Neural progenitor cell (in vitro differentiated cells): ENCODE measurements around the gene CYP8B1. TPM values are rescaled to one million over a fixed set of nuclear protein-coding genes. Genes with fewer than 3 reads are reported as not detected.
"Not testable (repeated sequence)": the region's sequence is repeated elsewhere in the genome, so short reads cannot be mapped to it uniquely, and the experiment has no call there.

ENCODE experiments used
- DNase-seq: peaks from one replicate; pipeline ENCODE4 v3.0.0-alpha.2; 2016; ENCODE audit warnings: low spot score
- H2AFZ ChIP-seq: fragments of 200-600 bp; sonication (generic); replicated peaks from 2 replicates; pipeline ENCODE4 v1.6.1; 2016; ENCODE audit warnings: antibody characterized with exemption
- H3F3A ChIP-seq: fragments of 200-600 bp; sonication (generic); 2 replicates; pipeline ENCODE4 v1.6.1; 2016; ENCODE audit warnings: antibody characterized with exemption, low read depth
- H3K27ac ChIP-seq: fragments of 200-600 bp; sonication (generic); 2 replicates; pipeline ENCODE4 v1.5.1; 2016; ENCODE audit warnings: mild to moderate bottlenecking
- H3K27me3 ChIP-seq: fragments of 200-600 bp; sonication (generic); 2 replicates; pipeline ENCODE4 v1.6.1; 2016; ENCODE audit warnings: mild to moderate bottlenecking, moderate library complexity
- H3K36me3 ChIP-seq: fragments of 200-600 bp; sonication (generic); 2 replicates; pipeline ENCODE4 v1.5.1; 2016
- H3K4me1 ChIP-seq: fragments of 200-600 bp; sonication (generic); 2 replicates; pipeline ENCODE4 v1.6.1; 2016; ENCODE audit warnings: mixed run types
- H3K4me2 ChIP-seq: fragments of 200-600 bp; sonication (generic); 2 replicates; pipeline ENCODE4 v1.6.1; 2016
- H3K4me3 ChIP-seq: fragments of 200-600 bp; sonication (generic); 2 replicates; pipeline ENCODE4 v1.5.1; 2016
- H3K79me2 ChIP-seq: fragments of 200-600 bp; sonication (generic); 2 replicates; pipeline ENCODE4 v1.6.1; 2016; ENCODE audit warnings: low read depth
- H3K9ac ChIP-seq: fragments of 200-600 bp; sonication (generic); 2 replicates; pipeline ENCODE4 v1.6.1; 2016
- H3K9me3 ChIP-seq: fragments of 200-600 bp; sonication (generic); 2 replicates; pipeline ENCODE4 v1.5.1; 2016; ENCODE audit warnings: low read depth
- H4K20me1 ChIP-seq: fragments of 200-600 bp; sonication (generic); 2 replicates; pipeline ENCODE4 v1.6.1; 2016; ENCODE audit warnings: low read depth
- H3K27ac Mint-ChIP-seq: 3 replicates; pipeline ENCODE4 v1.8.0; 2021; ENCODE audit warnings: mixed read lengths
- H3K27me3 Mint-ChIP-seq: 2 replicates; pipeline ENCODE4 v1.8.0; 2022; ENCODE audit warnings: low read depth, mild to moderate bottlenecking, inconsistent platforms, moderate library complexity, mixed read lengths; ENCODE audit not compliant: insufficient read depth
- H3K36me3 Mint-ChIP-seq: 3 replicates; pipeline ENCODE4 v1.8.0; 2021; ENCODE audit warnings: mixed read lengths
- H3K4me1 Mint-ChIP-seq: 3 replicates; pipeline ENCODE4 v1.8.0; 2021; ENCODE audit warnings: mixed read lengths
- H3K4me3 Mint-ChIP-seq: 3 replicates; pipeline ENCODE4 v1.8.0; 2021; ENCODE audit warnings: mild to moderate bottlenecking, moderate library complexity, mixed read lengths
- H3K9me3 Mint-ChIP-seq: 3 replicates; pipeline ENCODE4 v1.8.0; 2020; ENCODE audit warnings: mixed read lengths
- CTCF ChIP-seq: fragments of 200-600 bp; sonication (generic); IDR thresholded peaks from 2 replicates; pipeline ENCODE4 v1.5.1; 2017; ENCODE audit warnings: antibody characterized with exemption, mild to moderate bottlenecking
- EZH2 ChIP-seq: fragments of 200-600 bp; sonication (generic); IDR thresholded peaks from 2 replicates; pipeline ENCODE4 v1.6.1; 2017; ENCODE audit warnings: antibody characterized with exemption, mild to moderate bottlenecking, moderate library complexity
- EZH2phosphoT487 ChIP-seq: fragments of 200-600 bp; sonication (generic); IDR thresholded peaks from 2 replicates; pipeline ENCODE4 v1.6.1; 2017; ENCODE audit warnings: antibody characterized with exemption
- total RNA-seq: library from RNA; depleted of rRNA; stranded (reverse); fragments of >200 nt; gene quantifications from 2 replicates; pipeline ENCODE4 v1.2.3, GENCODE V29; 2015; ENCODE audit warnings: low replicate concordance

CYP8B1 gene
- total RNA-seq, 1 donor from 2014 or later: not detected

GRCh38 chr3:42887084-42887483 is 11.4 kb upstream of the CYP8B1 start:
- Mint-ChIP-seq H3K36me3 (no peaks in the 10 kb centered on the region), H3K27me3 (no peaks in the 10 kb centered on the region), H3K9me3 (no peaks in the 10 kb centered on the region), H3K4me3 (no peak overlapping the region), H3K4me1 (no peaks in the 10 kb centered on the region), H3K27ac (no peak overlapping the region)
- H3K27me3 ChIP-seq: no peaks in the 10 kb centered on the region
- DNase-seq: no peak
- no peak overlapping the region for H3K4me2 ChIP-seq
- peaks cover 22% of the 10 kb centered on the region for H3K4me1 ChIP-seq
- H3K9ac ChIP-seq: no peak overlapping the region
- H3K4me3 ChIP-seq: no peak overlapping the region
- H2AFZ ChIP-seq: no peak overlapping the region
- TF ChIP-seq EZH2 (no peak), EZH2phosphoT487 (no peak), CTCF (no peak)
- H3K9me3 ChIP-seq: no peaks in the 10 kb centered on the region
- H3F3A ChIP-seq: peaks cover 22% of the 10 kb centered on the region
- no peak overlapping the region for H3K27ac ChIP-seq
- no peaks in the 10 kb centered on the region for H3K79me2 ChIP-seq
- no peaks in the 10 kb centered on the region for H4K20me1 ChIP-seq
- H3K36me3 ChIP-seq: no peaks in the 10 kb centered on the region

- H3K36me3 Mint-ChIP-seq: no peaks in the 10 kb centered on the region
- H3K9ac ChIP-seq: no peak overlapping the region
Measured at GRCh38 chr3:42886294-42886822, 10.7 kb upstream of the CYP8B1 start.

GRCh38 chr3:42884324-42884723 is 8.6 kb upstream of the CYP8B1 start:
- H4K20me1 ChIP-seq: no peaks in the 10 kb centered on the region
- no peaks in the 10 kb centered on the region for H3K36me3 Mint-ChIP-seq
- no peaks in the 10 kb centered on the region for H3K9me3 Mint-ChIP-seq
- no peak overlapping the region for H2AFZ ChIP-seq
- no peak overlapping the region for H3K27ac ChIP-seq
- H3F3A ChIP-seq: no peaks in the 10 kb centered on the region
- H3K27me3 Mint-ChIP-seq: peaks cover 6% of the 10 kb centered on the region
- no peak overlapping the region for H3K27ac Mint-ChIP-seq
- no peak for TF ChIP-seq EZH2
- TF ChIP-seq EZH2phosphoT487: no peak
- no peak for TF ChIP-seq CTCF
- H3K9me3 ChIP-seq: no peaks in the 10 kb centered on the region
- H3K4me3 Mint-ChIP-seq: no peak overlapping the region
- H3K4me1 ChIP-seq: no peaks in the 10 kb centered on the region
- no peaks in the 10 kb centered on the region for H3K79me2 ChIP-seq
- peaks cover 4% of the 10 kb centered on the region for H3K27me3 ChIP-seq
- no peaks in the 10 kb centered on the region for H3K36me3 ChIP-seq
- DNase-seq: no peak
- no peak overlapping the region for H3K9ac ChIP-seq
- H3K4me2 ChIP-seq: no peak overlapping the region
- H3K4me3 ChIP-seq: no peak overlapping the region
- peaks cover 8% of the 10 kb centered on the region for H3K4me1 Mint-ChIP-seq

More at GRCh38 chr3:42886294-42886822, 10.7 kb upstream of the CYP8B1 start:
- peaks cover 2% of the 10 kb centered on the region for H3K4me1 Mint-ChIP-seq
- Histone ChIP-seq H3K27me3 (peaks cover 4% of the 10 kb centered on the region), H3K27ac (no peak overlapping the region), H3K4me2 (no peak overlapping the region), H2AFZ (no peak overlapping the region), H3K9me3 (no peaks in the 10 kb centered on the region), H3K36me3 (no peaks in the 10 kb centered on the region), H3K4me3 (no peak overlapping the region), H3K4me1 (peaks cover 15% of the 10 kb centered on the region), H3F3A (peaks cover 16% of the 10 kb centered on the region), H4K20me1 (no peaks in the 10 kb centered on the region), H3K79me2 (no peaks in the 10 kb centered on the region)
- peaks cover under 1% of the 10 kb centered on the region for H3K27me3 Mint-ChIP-seq
- H3K4me3 Mint-ChIP-seq: no peak overlapping the region
- TF ChIP-seq EZH2: no peak
- no peak for TF ChIP-seq CTCF
- no peak for TF ChIP-seq EZH2phosphoT487
- no peak overlapping the region for H3K27ac Mint-ChIP-seq
- H3K9me3 Mint-ChIP-seq: no peaks in the 10 kb centered on the region
- DNase-seq: no peak

GRCh38 chr3:42883251-42883930 is 7.7 kb upstream of the CYP8B1 start:
- not testable (repeated sequence) for H4K20me1 ChIP-seq, H3K4me3 Mint-ChIP-seq, H3K4me1 Mint-ChIP-seq, H3K9me3 ChIP-seq, H3F3A ChIP-seq, H3K27me3 ChIP-seq, H3K79me2 ChIP-seq, H3K4me2 ChIP-seq, H3K36me3 ChIP-seq, H3K27ac Mint-ChIP-seq, H3K4me3 ChIP-seq, H2AFZ ChIP-seq, H3K27ac ChIP-seq, H3K27me3 Mint-ChIP-seq, H3K9ac ChIP-seq, H3K9me3 Mint-ChIP-seq, H3K4me1 ChIP-seq, DNase-seq, H3K36me3 Mint-ChIP-seq
